ENCODE data around the gene ARHGAP31. TPM values are rescaled to one million over a fixed set of nuclear protein-coding genes. Genes with fewer than 3 reads are reported as not detected.
A peak's percentile ranks its signal among the peaks of the same experiment; 100 is the strongest.
"Not testable (repeated sequence)": the region's sequence is repeated elsewhere in the genome, so short reads cannot be mapped to it uniquely, and the experiment has no call there.

Gene ARHGAP31
- polyA plus RNA-seq, 4 donors, result 11.1 to 15.3 (median 12.7) TPM

GRCh38 chr3:119293105-119293870 is 895 bp upstream of the ARHGAP31 start:
- DNase-seq (ENCODE audit: low read depth in 4 of 4, low spot score in 3 of 4), result no peak

DNA sequence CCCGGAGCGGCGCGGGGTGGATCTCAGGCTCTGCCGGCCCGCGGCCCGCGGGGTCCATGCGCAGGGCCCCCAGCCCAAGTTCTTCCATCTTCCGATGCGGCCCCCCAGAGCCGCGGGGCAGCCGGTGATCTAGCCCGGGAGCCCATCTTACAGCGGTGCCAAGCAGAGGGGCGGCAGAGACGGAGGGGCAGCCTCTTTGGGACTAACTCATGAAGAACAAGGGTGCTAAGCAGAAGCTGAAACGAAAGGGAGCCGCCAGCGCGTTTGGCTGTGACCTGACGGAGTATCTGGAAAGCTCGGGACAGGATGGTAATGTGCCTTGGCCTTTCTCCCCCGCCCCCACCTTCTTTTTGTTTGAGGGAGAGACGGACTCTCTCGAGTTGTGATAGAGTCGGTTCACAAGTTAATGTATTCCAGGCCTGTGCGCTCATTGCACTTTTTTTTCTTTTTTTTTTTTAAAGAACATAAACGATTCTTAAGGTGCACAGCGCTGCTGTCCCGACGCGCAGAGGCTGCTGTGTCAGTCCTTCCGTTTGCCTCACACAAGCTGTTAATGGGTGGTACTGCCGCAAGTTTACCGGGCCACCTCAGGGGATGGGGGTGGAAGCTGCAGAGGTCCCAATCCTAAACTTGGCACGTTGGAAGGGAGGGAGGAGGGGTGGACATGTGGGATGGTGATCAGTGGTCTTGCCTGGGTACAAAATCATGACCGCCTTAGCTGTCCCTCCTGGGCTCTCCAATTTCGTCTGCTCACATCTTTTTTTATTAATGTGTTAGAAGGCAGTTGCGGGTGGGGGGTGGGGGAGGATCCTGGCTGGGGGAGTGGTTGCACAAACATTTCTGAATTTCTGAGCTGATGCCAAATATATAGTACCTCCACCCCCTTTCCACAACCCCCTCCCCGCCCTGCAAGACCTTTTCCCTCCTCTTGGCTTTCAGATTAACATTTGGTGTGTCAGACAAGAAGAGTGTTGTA is 801 bp downstream of the ARHGAP31 start:
- DNase-seq (ENCODE audit: low read depth in 4 of 4, low spot score in 3 of 4), result peak in 3 of 4 donors; percentile 43 to 57 (median 45)

GRCh38 chr3:119295816-119296726 is 1.9 kb downstream of the ARHGAP31 start:
- DNase-seq (ENCODE audit: low read depth in 4 of 4, low spot score in 3 of 4), result no peak

GRCh38 chr3:119296727-119297122 is 2.5 kb downstream of the ARHGAP31 start:
- DNase-seq (ENCODE audit: low read depth in 4 of 4, low spot score in 3 of 4), result no peak

DNA sequence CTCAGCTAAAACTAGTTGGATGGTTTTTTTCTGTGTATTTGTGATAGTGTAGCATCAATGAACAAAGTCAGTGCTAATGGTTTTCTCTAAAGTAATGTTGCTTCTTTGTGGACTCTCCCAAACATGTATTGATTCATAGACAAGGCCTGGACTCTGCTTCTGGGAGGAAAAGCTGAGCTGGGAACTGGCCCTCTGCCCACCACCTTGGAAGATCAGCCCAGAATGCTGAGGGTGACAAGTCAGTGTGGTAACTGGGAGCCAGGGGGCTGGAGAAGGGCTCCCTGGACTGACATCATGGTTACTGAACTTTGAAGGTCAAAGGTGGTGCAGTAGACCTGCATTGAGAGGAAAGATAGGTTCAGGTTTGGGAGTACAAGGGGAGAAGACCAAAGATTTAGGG is 3.0 kb downstream of the ARHGAP31 start:
- DNase-seq (ENCODE audit: low read depth in 4 of 4, low spot score in 3 of 4), result no peak

- DNase-seq (ENCODE audit: low read depth in 4 of 4, low spot score in 3 of 4), result no peak
Measured at GRCh38 chr3:119298565-119298941, 4.4 kb downstream of the ARHGAP31 start.

DNA sequence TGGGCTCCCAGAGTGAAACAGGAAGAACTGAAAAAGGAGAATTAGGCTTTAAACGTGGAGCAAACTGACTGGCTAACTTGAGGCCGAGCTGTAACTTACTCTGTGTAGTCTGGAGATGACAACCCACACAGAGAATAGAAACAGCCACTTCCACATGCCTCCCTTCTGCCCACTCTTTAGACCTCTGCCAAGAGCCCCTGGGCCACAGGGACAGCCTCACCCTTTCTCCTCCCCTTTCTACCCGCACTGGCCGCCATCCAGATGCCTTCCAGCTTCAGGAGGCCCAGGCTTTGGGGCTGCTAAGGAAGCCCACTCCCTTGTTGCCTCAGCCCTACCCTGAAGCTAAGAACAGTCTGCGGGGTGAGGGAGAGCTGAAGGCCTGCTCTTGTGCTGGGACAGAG is 6.8 kb downstream of the ARHGAP31 start:
- no peak for DNase-seq (ENCODE audit: low read depth in 4 of 4, low spot score in 3 of 4)

DNA sequence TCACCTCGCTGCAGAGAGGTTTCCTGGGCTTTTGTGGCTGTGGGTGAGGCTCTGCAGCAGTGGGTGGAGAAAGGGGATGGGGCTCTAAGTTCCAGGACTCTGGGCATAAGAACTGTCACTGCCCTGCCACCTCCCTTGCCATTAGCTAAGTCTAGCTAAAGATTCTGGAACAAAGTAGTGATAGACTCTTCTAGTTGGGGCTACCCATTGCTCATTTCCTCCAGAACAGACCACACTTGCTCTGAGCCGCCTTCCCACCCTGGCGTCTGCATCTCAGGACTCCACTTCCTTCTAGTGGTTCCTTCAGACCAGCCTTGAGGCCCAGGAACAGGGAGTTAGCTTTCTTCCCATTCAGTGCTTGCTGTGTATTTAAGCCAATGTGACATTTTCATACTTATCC is 7.5 kb downstream of the ARHGAP31 start:
- no peak for DNase-seq (ENCODE audit: low read depth in 4 of 4, low spot score in 3 of 4)

DNA sequence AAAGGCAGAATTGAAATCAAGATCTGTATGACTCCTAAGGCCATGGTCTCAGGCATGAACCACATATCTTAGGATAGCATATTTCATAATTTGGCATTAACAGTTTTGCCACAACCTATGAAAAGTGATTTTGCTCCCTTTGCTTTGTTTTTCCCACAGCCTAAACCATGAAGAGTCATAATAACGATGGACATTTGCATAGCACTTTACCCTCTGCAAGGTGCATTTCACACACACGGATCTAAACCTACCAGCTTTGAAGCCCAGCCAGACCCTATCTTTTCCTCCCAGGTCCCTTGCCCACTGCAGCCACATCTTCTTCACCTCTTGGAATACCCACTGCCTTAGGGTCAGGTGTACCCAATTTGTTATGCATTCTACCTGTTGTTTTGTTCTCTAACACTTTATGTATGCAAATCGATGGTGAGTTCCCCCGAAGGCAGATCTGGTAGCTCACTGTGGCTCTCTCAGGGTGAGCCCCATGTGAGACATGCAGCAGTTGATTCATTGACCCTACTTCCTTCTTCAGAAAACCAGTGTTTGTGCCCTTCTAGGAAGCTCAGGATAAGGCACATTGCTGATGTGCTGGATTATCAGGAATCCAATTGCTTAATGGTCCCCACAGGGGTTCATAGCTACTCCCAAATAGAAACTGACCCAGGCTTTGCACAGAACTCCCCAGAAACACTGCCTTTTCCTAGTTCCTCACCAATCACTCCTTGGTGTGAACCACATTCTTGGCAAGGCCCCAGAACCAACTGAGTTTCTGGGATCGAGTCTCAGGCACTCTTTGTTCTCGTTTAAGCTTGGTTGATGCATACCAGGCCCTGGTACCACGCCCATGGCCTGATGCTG is 8.7 kb downstream of the ARHGAP31 start:
- no peak for DNase-seq (ENCODE audit: low read depth in 4 of 4, low spot score in 3 of 4)

DNA sequence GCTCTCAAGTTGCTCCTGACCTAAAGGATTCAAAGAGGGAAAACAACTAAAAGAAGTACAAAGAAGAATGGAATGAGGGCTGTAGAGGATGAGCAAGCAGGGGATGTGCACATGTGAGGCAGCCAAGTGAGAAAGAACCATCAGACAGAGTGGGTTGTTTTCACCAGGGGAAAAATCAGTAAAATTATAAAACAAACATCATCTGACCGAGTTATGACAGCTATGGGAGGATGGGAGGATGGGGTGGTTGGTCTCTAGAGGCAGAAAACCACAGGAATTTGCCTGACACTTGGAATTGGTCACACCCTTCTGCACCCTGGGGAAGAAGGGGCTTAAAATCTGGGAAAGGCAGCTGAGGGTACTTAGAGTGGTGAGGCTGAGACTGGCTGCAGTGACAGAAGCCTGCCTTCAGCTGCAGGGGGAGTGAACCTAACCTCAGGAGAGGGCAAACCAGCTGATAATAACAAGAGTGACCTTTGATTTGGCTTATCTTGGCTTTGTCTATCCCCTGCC is 10.1 kb downstream of the ARHGAP31 start:
- no peak for DNase-seq (ENCODE audit: low read depth in 4 of 4, low spot score in 3 of 4)

- DNase-seq (ENCODE audit: low read depth in 4 of 4, low spot score in 3 of 4), result no peak
Measured at GRCh38 chr3:119305286-119305685, 11.1 kb downstream of the ARHGAP31 start.

GRCh38 chr3:119306378-119306777 is 12.2 kb downstream of the ARHGAP31 start:
- DNase-seq (ENCODE audit: low read depth in 4 of 4, low spot score in 3 of 4), result not testable (repeated sequence)

GRCh38 chr3:119308355-119308754 is 14.2 kb downstream of the ARHGAP31 start:
- no peak for DNase-seq (ENCODE audit: low read depth in 4 of 4, low spot score in 3 of 4)

DNA sequence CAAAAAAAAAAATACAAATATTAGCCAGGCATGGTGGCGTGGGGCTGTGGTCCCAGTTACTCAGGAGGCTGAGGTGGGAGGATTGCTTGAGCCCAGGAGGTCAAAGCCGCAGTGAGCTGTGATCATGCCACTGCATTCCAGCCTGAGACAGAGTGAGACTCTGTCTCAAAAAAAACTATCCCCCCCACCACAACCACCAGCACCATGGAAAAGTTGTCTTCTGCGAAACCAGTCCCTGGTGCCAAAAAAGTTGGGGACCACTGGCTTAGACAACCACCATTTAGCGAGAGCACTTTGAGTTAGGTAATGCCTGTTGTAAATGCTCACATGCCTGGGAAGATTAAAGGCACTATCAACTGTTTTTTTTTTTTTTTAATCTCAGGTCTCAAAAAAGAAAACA is 15.4 kb downstream of the ARHGAP31 start:
- DNase-seq (ENCODE audit: low read depth in 4 of 4, low spot score in 3 of 4), result no peak

DNA sequence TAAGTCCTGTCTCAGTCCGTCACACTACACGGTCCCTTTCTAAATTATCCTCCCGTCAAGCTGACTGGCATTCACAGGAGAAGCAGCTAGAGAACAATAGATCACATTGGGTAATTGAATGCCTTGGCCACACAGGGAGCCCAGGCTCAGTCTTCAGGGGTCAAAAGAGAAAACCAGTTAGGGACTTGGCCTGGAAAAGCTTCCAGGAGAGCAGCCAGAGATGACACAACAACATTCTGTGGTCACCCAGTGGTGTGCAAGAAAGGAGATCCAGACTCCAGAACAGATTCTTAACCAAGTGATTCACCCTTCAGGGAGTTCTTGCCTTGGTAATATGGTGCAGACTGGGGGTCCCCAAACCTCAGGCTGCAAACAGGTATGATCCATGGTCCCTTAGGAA is 15.9 kb downstream of the ARHGAP31 start:
- DNase-seq (ENCODE audit: low read depth in 4 of 4, low spot score in 3 of 4), result no peak

DNA sequence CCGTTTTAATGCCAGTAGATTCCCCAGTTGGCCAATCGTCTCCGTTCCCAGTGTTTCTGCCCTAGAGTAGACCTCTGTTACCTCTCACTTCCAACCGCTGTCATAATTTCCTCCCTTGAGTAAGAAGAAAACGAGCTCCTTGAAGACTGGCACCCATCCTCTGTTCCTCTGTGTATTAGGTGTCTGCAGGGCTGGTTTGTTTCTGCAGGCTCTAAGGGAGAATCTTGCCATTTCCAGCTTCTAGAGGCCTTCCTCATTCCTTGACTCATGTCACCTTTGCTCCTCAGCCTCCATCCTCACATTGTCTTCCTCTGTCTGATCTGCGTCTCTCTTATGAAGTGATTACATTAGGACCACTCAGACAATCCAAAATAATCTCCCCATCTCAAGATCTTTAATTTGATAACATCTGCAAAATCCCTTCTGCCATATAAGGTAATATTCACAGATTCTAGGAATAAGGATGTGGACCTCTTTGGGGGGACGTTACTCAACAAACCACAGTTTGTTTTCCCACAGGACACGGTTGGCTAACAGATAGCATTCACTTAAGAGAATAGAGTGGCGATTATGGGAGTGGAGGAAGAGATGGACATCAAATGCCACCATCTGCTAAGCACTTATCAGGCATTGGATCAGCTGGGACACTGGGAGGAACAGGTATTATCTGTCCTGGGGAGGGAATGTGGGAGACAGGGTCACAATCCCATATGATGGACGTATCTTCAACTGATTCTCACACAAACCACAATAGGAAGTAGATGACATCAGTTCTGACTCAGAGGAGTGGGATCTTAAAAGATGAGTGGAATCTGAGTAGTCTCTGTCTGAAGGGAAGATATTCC is 17.1 kb downstream of the ARHGAP31 start:
- no peak for DNase-seq (ENCODE audit: low read depth in 4 of 4, low spot score in 3 of 4)

DNA sequence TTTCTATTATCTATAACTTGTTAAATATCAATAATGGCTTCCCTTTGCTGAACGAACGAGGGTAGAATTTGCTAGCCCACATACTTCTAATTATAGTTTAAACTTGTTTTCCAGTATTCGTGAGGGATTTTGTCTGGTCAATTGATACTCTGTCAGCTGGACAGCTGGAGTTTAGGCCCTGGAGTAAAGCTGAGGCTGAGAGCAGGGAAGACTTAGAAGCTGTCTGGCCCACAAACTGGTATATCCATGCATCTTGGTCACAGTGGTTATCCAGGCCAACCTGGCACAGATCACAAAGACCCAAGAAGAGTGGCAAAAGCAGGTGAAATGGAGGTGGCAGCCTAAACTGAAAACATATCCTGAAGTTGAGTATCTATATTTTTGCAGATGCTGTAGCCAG is 19.3 kb downstream of the ARHGAP31 start:
- no peak for DNase-seq (ENCODE audit: low read depth in 4 of 4, low spot score in 3 of 4)

GRCh38 chr3:119314821-119315220 is 20.6 kb downstream of the ARHGAP31 start:
- DNase-seq (ENCODE audit: low read depth in 4 of 4, low spot score in 3 of 4), result no peak
